Neural cell (in vitro differentiated cells): ENCODE data around the gene TXNDC2. TPM values are rescaled to one million over a fixed set of nuclear protein-coding genes. Genes with fewer than 3 reads are reported as not detected.
"Not testable (repeated sequence)": the region's sequence is repeated elsewhere in the genome, so short reads cannot be mapped to it uniquely, and the experiment has no call there.

Source experiments
- H2AFZ ChIP-seq: fragments of 200-600, 300-800 bp; sonication (generic), shearing (Covaris generic); 2 replicates; pipeline ENCODE4 v1.6.0; 2014; ENCODE audit warnings: low read depth, mild to moderate bottlenecking, antibody characterized with exemption, low read length, moderate library complexity
- H3F3A ChIP-seq: fragments of 200-600 bp; shearing (Covaris generic); 2 replicates; pipeline ENCODE4 v1.6.1; 2016; ENCODE audit warnings: mild to moderate bottlenecking, moderate library complexity, mixed read lengths, antibody characterized with exemption, low read length; ENCODE audit not compliant: insufficient read depth, poor library complexity, severe bottlenecking
- H3K27ac ChIP-seq: fragments of 200-600, 300-800 bp; sonication (generic), shearing (Covaris generic); 2 replicates; pipeline ENCODE4 v1.5.1; 2014; ENCODE audit warnings: mild to moderate bottlenecking, low read length, moderate library complexity
- H3K27me3 ChIP-seq: fragments of 300-800, 200-600 bp; sonication (generic), shearing (Covaris generic); 2 replicates; pipeline ENCODE4 v1.6.0; 2014; ENCODE audit warnings: mild to moderate bottlenecking, low read depth, low read length, moderate library complexity; ENCODE audit not compliant: insufficient read depth
- H3K36me3 ChIP-seq: fragments of 300-800, 200-600 bp; sonication (generic), shearing (Covaris generic); 2 replicates; pipeline ENCODE4 v1.5.1; 2014; ENCODE audit warnings: mild to moderate bottlenecking, antibody characterized with exemption, low read length, moderate library complexity; ENCODE audit not compliant: insufficient read depth
- H3K4me2 ChIP-seq: fragments of 300-800, 200-600 bp; sonication (generic), shearing (Covaris generic); 2 replicates; pipeline ENCODE4 v1.6.0; 2014; ENCODE audit warnings: mild to moderate bottlenecking, low read length
- H3K4me3 ChIP-seq: fragments of 300-800, 200-600 bp; sonication (generic), shearing (Covaris generic); 2 replicates; pipeline ENCODE4 v1.5.1; 2014; ENCODE audit warnings: mild to moderate bottlenecking, low read length, moderate library complexity
- H3K79me2 ChIP-seq: fragments of 200-600 bp; shearing (Covaris generic); replicated peaks from 2 replicates; pipeline ENCODE4 v1.6.0; 2014; ENCODE audit warnings: mild to moderate bottlenecking, low read length, moderate library complexity; ENCODE audit not compliant: insufficient read depth
- H3K9ac ChIP-seq: fragments of 300-800, 200-600 bp; sonication (generic), shearing (Covaris generic); 2 replicates; pipeline ENCODE4 v1.6.1; 2016; ENCODE audit warnings: mild to moderate bottlenecking, low read length, mixed read lengths
- H3K9me2 ChIP-seq: fragments of 200-600 bp; shearing (Covaris generic); 2 replicates; pipeline ENCODE4 v1.6.1; 2016; ENCODE audit warnings: mild to moderate bottlenecking, low read length, mixed read lengths; ENCODE audit not compliant: insufficient read depth
- H3K9me3 ChIP-seq: fragments of 200-600, 300-800 bp; sonication (generic), shearing (Covaris generic); 2 replicates; pipeline ENCODE4 v1.6.1; 2016; ENCODE audit warnings: mild to moderate bottlenecking, mixed run types, low read length, moderate library complexity, mixed read lengths
- H4K20me1 ChIP-seq: fragments of 200-600 bp; shearing (Covaris generic); 2 replicates; pipeline ENCODE4 v1.6.1; 2016; ENCODE audit warnings: mild to moderate bottlenecking, mixed run types; ENCODE audit not compliant: insufficient read depth
- CTCF ChIP-seq: fragments of 450-650 bp; IDR thresholded peaks from 2 replicates; pipeline ENCODE4 v1.5.1; 2014; ENCODE audit warnings: antibody characterized with exemption, mild to moderate bottlenecking, moderate library complexity; ENCODE audit not compliant: poor library complexity, severe bottlenecking
- EP300 ChIP-seq: fragments of 450-650 bp; conservative IDR thresholded peaks from 2 replicates; pipeline ENCODE4 v1.6.1; 2014; ENCODE audit warnings: antibody characterized with exemption, mild to moderate bottlenecking, moderate library complexity; ENCODE audit not compliant: poor library complexity, severe bottlenecking
- EZH2 ChIP-seq: fragments of 200-600, 300-800 bp; shearing (Covaris generic), sonication (generic); IDR thresholded peaks from 2 replicates; pipeline ENCODE4 v1.6.1; 2014; ENCODE audit warnings: antibody characterized with exemption, low read length, borderline replicate concordance, mild to moderate bottlenecking; ENCODE audit not compliant: insufficient read depth, poor library complexity, severe bottlenecking
- MXI1 ChIP-seq: fragments of 450-650 bp; conservative IDR thresholded peaks from 2 replicates; pipeline ENCODE4 v1.6.1; 2014; ENCODE audit warnings: antibody characterized with exemption, mild to moderate bottlenecking; ENCODE audit not compliant: poor library complexity, severe bottlenecking
- POLR2AphosphoS5 ChIP-seq: IDR thresholded peaks from 2 replicates; pipeline ENCODE4 v1.6.1; 2012
- RAD21 ChIP-seq: fragments of 450-650 bp; conservative IDR thresholded peaks from 2 replicates; pipeline ENCODE4 v1.6.1; 2014; ENCODE audit warnings: antibody characterized with exemption, mild to moderate bottlenecking, moderate library complexity
- REST ChIP-seq: IDR thresholded peaks from 2 replicates; pipeline ENCODE4 v1.6.1; 2012; ENCODE audit warnings: borderline replicate concordance
- SMC3 ChIP-seq: fragments of 450-650 bp; conservative IDR thresholded peaks from 2 replicates; pipeline ENCODE4 v1.6.1; 2014; ENCODE audit warnings: antibody characterized with exemption, mild to moderate bottlenecking, moderate library complexity; ENCODE audit not compliant: poor library complexity
- TAF1 ChIP-seq: IDR thresholded peaks from 2 replicates; pipeline ENCODE4 v1.6.1; 2012; ENCODE audit warnings: low read depth
- polyA plus RNA-seq: library from polyadenylated mRNA; depleted of rRNA; stranded (reverse); fragments of >200 nt; gene quantifications from 2 replicates; pipeline ENCODE4 v1.2.3, GENCODE V29; 2014

Gene TXNDC2
- polyA plus RNA-seq, 1 donor from 2014 or later: 0.41 TPM

GRCh38 chr18:9910661-9911060 is 24.9 kb downstream of the TXNDC2 start:
- H3K4me2 ChIP-seq: no peak overlapping the region
- H2AFZ ChIP-seq: no peak overlapping the region
- H3K9me3 ChIP-seq: no peaks in the 10 kb centered on the region
- peaks cover 9% of the 10 kb centered on the region for H3K79me2 ChIP-seq
- H3K27ac ChIP-seq: no peak overlapping the region
- no peaks in the 10 kb centered on the region for H3F3A ChIP-seq
- no peak overlapping the region for H3K4me3 ChIP-seq
- no peak for TF ChIP-seq RAD21
- TF ChIP-seq REST: no peak
- TF ChIP-seq POLR2AphosphoS5: no peak
- TF ChIP-seq EP300: no peak
- H3K36me3 ChIP-seq: no peaks in the 10 kb centered on the region
- peaks cover 5% of the 10 kb centered on the region for H4K20me1 ChIP-seq
- H3K9ac ChIP-seq: no peak overlapping the region
- no peaks in the 10 kb centered on the region for H3K9me2 ChIP-seq
- H3K27me3 ChIP-seq: no peaks in the 10 kb centered on the region

- H3F3A ChIP-seq: no peaks in the 10 kb centered on the region
- no peaks in the 10 kb centered on the region for H3K9me2 ChIP-seq
- TF ChIP-seq POLR2AphosphoS5 (no peak), EZH2 (no peak), RAD21 (no peak), EP300 (no peak), REST (no peak), TAF1 (no peak), SMC3 (no peak), MXI1 (no peak), CTCF (no peak)
These were observed 25.5 kb downstream of the TXNDC2 start for GRCh38 chr18:9911226-9911625.

GRCh38 chr18:9912285-9912684 is 26.5 kb downstream of the TXNDC2 start:
- not testable (repeated sequence) for H3K9me2 ChIP-seq, H3K4me3 ChIP-seq, H3F3A ChIP-seq, H3K9ac ChIP-seq, H3K9me3 ChIP-seq, H3K27ac ChIP-seq, H3K36me3 ChIP-seq, H2AFZ ChIP-seq, H3K27me3 ChIP-seq, H3K4me2 ChIP-seq
- peaks cover 18% of the 10 kb centered on the region for H4K20me1 ChIP-seq
- peaks cover 25% of the 10 kb centered on the region for H3K79me2 ChIP-seq

More at GRCh38 chr18:9911226-9911625, 25.5 kb downstream of the TXNDC2 start:
- peaks cover 15% of the 10 kb centered on the region for H3K79me2 ChIP-seq
- H3K27ac ChIP-seq: no peak overlapping the region
- H3K9ac ChIP-seq: no peak overlapping the region
- H3K27me3 ChIP-seq: no peaks in the 10 kb centered on the region
- no peak overlapping the region for H2AFZ ChIP-seq
- no peaks in the 10 kb centered on the region for H3K36me3 ChIP-seq
- H4K20me1 ChIP-seq: peaks cover 8% of the 10 kb centered on the region
- no peak overlapping the region for H3K4me3 ChIP-seq
- no peak overlapping the region for H3K4me2 ChIP-seq
- no peaks in the 10 kb centered on the region for H3K9me3 ChIP-seq
